ES-I3 (cell line): ENCODE data around the gene ADAMTS9.

Source experiments
- H3K36me3 ChIP-seq: 2 replicates; pipeline ENCODE4 v1.6.1; 2013; ENCODE audit warnings: mild to moderate bottlenecking, low read length, control low read depth, moderate library complexity; ENCODE audit not compliant: insufficient read depth
- H3K4me1 ChIP-seq: 2 replicates; pipeline ENCODE4 v1.6.1; 2013; ENCODE audit warnings: mild to moderate bottlenecking, control low read depth, low read length; ENCODE audit not compliant: insufficient read depth
- H3K9ac ChIP-seq: 2 replicates; pipeline ENCODE4 v1.6.1; 2013; ENCODE audit warnings: low read depth, mild to moderate bottlenecking, low read length, moderate library complexity
- H3K9me3 ChIP-seq: 2 replicates; pipeline ENCODE4 v1.6.1; 2013; ENCODE audit warnings: mild to moderate bottlenecking, low read length, moderate library complexity; ENCODE audit not compliant: control insufficient read depth, insufficient read depth

Gene ADAMTS9

DNA sequence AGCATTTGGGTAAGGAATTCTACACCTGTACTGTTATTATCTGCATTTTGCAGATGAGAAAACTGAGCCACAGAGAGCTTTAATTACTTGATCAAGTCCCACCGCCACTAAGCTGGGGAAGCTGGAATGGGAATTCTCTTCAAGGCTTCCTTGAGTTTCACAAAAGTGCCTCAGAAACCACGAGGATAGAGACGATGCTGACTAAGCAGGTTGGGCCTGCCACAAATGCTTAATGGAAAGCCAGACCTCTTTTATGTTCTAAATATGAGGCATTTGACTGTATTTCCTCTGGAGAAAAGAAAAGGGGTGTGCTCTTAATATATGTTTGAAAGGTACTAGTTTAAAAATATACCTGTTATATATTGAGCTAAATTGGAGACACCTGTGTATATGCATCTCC, 34.7 kb downstream of the ADAMTS9 start:
- Histone ChIP-seq H3K4me1 (peaks cover 15% of the 10 kb centered on the region; the same call in 1 of the 2 replicates), H3K9me3 (no peaks in the 10 kb centered on the region), H3K9ac (no peak overlapping the region), H3K36me3 (no peaks in the 10 kb centered on the region)

DNA sequence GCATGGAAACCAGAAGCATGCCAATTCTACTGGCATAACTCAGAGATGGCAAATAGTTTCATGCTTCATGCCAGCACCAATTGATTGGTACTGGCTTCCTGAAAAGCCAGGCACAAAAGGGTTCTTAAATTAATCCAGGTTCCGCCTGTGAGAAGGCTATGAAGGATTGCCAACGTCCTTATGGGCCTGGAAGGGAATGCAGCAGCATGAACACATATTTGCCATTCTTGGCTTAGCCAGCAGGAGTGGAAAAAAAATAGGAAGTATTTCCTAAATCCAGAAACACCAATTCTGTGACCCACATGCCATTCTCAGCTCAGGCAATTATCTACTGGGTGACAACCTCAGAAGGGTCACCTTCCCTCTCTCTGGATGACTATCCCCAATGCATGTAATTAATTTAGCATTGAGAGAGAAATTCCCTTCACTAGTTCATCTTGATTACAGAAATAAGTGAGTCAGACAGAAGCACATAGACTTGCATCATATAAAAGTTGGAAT, 36.0 kb downstream of the ADAMTS9 start:
- Histone ChIP-seq H3K36me3 (no peaks in the 10 kb centered on the region), H3K9me3 (no peaks in the 10 kb centered on the region), H3K4me1 (peaks cover 15% of the 10 kb centered on the region; the same call in 1 of the 2 replicates), H3K9ac (no peak overlapping the region)

DNA sequence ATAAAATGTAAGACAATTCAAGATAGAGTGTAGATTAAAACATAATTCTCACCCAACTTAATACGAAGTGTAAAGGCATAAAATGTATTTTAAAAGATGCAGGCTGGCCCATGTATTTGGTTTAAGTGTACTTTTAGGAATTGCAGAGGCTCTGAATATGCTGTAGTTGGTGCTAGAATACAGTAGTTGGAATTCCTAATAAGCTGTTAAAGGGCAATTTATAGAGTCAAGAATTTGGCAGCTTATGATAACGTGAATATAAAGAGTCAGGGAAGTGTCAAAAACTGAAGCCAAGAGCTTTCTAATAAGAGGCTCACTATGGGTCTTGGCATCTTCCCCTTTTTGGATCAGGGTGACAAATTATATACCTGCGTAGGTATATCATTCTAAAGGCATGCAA, 36.5 kb downstream of the ADAMTS9 start:
- H3K9ac ChIP-seq = no peak overlapping the region
- peaks cover 15% of the 10 kb centered on the region; the same call in 1 of the 2 replicates for H3K4me1 ChIP-seq
- H3K36me3 ChIP-seq = no peaks in the 10 kb centered on the region
- no peaks in the 10 kb centered on the region for H3K9me3 ChIP-seq

DNA sequence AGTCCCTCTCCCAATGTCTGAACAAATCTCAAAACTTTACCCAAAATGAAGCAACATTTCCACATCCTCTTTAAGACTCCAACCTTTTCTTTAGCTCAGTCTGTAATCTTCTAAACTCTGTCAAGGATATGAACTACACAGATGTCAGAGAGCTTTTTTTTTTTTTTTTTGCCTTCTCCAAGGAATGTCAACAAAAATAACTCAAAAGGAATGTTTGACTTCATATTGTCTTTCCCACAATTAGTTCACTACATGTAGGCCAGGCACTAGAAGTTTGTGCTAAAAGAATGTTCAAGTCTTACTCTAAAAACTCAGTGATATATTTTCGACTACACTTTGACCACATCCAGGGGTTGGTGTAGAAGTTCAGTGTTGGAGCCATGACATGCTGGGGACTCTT, 37.1 kb downstream of the ADAMTS9 start:
- Histone ChIP-seq H3K9ac (no peak overlapping the region), H3K9me3 (no peaks in the 10 kb centered on the region), H3K4me1 (peaks cover 16% of the 10 kb centered on the region; the same call in 1 of the 2 replicates), H3K36me3 (no peaks in the 10 kb centered on the region)

DNA sequence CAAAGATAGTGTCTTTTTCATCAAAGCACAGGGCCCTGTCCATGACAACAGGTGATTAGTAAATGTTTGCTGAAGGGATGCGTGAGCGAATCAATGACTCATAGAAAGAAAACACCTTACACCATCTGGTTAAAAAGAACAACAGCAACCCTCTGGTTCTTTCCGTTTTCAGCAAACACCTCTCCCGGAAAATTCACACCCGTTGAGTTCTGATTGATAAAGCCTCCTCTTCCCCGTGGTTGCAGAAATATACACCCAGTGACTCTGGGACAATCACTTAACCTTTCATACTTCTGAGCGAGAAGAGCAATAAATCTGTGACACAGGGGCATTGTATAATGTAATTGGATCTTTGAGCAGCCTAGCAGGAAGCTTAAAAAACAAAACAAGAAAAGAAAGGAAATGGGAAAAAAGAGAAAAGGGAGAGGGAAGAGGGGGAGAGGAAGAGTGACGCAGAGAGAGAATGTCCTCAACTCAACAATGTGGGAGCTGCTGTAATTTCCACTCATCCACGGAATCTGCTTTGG, 37.6 kb downstream of the ADAMTS9 start:
- peaks cover 21% of the 10 kb centered on the region; the same call in 1 of the 2 replicates for H3K4me1 ChIP-seq
- H3K36me3 ChIP-seq = no peaks in the 10 kb centered on the region
- no peak overlapping the region for H3K9ac ChIP-seq
- H3K9me3 ChIP-seq = no peaks in the 10 kb centered on the region

DNA sequence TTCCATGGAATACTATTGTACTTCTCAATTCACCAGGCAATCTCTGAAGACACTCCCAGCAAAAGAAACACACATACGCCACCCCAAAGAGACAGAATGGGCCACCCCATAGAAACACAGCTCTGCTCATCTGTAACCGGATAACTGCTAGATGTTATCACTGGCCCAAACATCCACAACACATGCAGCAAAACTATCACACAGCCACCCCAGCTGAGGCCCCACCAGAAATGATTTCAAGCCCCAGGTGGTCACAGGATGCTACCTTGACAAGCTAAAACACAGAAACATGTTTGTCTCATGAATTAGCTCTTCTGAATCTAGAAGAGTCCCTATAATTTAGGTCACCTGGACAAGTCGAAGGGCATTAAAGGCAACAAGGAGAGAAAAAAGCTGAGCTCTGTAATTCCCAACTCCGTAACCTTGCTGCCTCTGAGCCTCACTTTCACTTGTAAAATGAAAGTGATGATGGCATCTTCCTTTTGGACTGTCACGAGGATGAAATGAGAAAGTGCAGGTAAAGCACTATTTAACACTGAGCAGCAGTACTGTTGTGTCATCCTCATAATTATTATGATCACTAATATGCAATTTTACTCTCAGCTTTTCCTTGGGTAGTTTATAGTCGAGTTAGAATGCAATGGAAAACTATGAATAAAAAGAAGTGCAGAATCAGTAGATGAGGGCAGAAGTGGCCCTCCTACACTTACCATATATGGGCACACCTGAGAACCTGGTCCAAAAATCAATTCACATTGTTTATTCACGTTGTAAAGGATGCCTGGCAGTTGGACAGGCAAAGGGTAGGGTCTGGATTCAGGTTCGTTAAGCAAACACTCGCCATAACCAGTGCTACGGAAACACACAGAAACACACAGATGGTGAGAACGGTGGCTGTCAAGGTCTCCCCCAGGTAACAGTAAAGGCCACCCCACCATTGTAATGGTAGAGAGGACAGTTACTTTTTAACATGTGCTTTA, 38.6 kb downstream of the ADAMTS9 start:
- H3K9ac ChIP-seq = no peak overlapping the region
- H3K36me3 ChIP-seq = no peaks in the 10 kb centered on the region
- no peaks in the 10 kb centered on the region for H3K9me3 ChIP-seq
- H3K4me1 ChIP-seq = peaks cover 21% of the 10 kb centered on the region; the same call in 1 of the 2 replicates

DNA sequence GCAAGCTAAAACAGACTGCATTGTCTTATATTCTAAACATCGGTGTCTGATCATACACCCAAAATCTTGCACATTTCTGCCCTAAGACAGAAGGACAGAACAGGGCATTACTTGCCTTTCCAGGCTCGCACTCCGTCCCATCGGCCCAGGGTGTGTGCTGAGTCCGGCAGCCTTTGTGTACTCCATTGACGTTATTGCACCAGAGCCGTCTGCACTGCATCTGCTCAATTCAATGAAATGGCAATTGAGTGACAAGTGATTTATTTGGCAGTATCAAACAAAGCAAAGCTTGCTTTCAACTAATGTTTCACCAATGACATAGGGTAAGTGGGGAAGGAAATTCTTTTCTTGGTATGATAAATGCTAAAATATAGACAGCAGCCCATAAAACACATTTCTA, 40.0 kb downstream of the ADAMTS9 start:
- no peak overlapping the region for H3K9ac ChIP-seq
- H3K4me1 ChIP-seq = peaks cover 21% of the 10 kb centered on the region
- H3K9me3 ChIP-seq = no peaks in the 10 kb centered on the region
- no peaks in the 10 kb centered on the region for H3K36me3 ChIP-seq

DNA sequence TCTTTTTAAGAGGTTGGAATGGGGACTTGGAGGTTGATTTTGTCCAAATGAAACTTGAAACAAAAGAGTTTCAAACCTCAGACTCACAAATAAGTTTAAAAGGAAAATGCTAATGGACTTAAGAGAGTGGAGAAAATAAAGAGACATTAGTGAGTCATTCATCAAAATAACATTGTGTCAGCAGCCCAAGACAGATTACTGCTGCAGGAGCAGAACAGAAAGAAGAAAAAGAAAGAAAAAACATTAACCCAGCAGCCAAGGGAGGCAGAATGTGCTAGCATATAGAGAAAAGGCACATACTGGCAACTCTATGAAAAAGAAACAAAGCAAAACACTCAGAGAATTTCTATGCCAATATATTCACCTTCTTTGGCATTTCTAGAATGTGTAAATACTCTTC, 42.6 kb downstream of the ADAMTS9 start:
- H3K9ac ChIP-seq = no peak overlapping the region
- H3K4me1 ChIP-seq = peaks cover 8% of the 10 kb centered on the region
- H3K9me3 ChIP-seq = no peaks in the 10 kb centered on the region
- H3K36me3 ChIP-seq = no peaks in the 10 kb centered on the region

DNA sequence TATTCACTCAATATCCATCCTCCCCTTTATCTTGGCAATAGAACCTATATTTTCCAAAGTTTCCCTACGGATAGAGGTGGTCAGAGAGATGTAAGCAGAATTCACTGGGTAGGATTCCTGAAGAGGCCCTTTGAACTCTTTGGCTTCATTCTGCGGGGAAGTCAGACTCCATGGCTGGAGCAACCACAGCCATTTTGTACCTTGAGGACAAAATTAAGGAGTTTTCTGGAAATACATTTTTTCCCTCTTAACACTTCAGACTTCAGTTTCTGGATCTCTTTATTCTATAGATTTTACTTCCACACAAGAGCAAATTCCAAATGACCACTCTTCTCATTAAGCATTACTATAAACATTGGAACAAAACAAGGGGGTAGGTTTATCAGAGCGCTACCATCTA, 43.3 kb downstream of the ADAMTS9 start:
- Histone ChIP-seq H3K9me3 (no peaks in the 10 kb centered on the region), H3K9ac (no peak overlapping the region), H3K4me1 (peaks cover 6% of the 10 kb centered on the region), H3K36me3 (no peaks in the 10 kb centered on the region)

DNA sequence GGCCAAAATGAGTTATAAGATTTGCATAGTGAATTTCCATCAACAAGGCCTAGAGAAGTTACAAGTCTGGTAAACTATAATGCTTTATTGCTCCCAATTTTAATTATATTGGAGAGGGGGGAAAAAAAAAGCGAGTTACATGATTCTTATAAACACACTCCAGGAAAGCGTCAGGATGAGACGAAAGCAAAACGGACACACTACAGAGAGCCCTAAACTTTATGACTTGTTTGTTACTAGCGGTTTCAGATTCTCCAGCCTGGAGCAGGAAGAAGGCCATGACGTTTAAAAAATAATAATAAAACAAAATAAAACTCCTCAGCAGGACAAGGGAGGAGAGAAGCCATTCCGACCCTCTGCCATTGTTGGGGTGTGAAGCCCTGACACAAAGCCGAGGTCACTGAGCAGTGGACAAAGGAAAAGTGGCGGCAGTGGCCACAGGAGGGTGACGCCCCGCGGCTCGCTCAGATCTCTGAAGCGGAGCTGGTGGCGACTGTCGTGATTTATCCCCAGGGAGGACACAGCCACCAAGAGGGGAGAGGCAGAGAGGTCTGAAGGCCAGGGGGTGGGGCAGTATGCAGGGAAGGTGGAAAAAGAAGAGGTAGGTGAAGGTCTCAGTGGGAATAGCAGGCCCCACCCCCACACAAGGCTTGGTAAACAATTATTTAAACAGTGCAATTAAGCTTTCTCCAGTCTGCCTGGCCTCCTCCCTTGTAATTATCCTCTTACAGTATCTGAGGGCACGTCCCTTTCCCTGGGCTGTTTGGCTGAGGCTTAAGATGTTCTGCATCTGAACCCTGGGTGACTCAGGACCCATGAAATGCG, 45.3 kb downstream of the ADAMTS9 start:
- H3K36me3 ChIP-seq = no peaks in the 10 kb centered on the region
- H3K9me3 ChIP-seq = no peaks in the 10 kb centered on the region
- H3K4me1 ChIP-seq = peaks cover 6% of the 10 kb centered on the region
- H3K9ac ChIP-seq = no peak overlapping the region

DNA sequence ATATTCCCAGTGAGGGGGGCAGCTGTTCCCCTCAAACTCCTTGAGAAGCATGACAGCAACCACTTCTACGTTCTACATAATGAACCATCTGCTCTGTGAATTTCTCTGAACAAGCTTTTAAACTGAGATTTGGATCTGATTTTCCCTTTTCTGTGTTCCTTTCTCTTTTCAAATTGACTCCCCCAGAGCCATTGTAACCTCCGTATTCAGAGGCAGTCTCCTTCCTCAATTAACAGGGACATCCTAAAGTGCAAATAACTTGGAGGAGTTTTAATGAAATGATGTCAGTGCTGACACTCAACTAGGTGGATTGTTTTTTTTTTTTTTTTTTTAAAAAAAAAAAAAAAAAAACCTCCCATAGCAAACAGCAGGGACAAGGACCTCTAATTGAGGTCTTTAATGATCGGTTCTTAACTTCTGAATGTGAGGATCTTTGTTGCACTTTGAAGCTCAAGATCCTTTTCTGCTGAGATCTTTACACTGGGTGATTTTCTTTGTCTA, 48.8 kb downstream of the ADAMTS9 start:
- H3K4me1 ChIP-seq = no peaks in the 10 kb centered on the region; the same call in 1 of the 2 replicates
- no peaks in the 10 kb centered on the region for H3K9me3 ChIP-seq
- no peak overlapping the region for H3K9ac ChIP-seq
- H3K36me3 ChIP-seq = no peaks in the 10 kb centered on the region

DNA sequence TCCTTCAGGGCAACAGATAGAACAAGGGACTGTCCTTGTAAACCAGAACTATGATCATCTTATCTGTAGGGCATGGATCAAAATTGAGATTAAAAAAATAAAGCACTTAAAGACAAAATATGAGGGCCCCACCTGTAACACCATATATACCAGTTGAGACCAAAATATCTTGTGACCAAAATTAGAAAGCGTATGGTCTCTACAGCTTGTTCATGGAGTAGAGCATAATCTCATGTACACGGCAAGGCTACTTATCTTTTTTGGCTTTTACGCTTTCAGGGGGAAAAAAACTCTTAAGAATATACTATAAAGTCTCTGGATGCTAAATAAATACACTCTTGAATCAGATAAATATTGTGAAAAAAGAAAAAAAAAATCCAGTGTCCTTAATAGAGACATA, 49.3 kb downstream of the ADAMTS9 start:
- H3K36me3 ChIP-seq = no peaks in the 10 kb centered on the region

DNA sequence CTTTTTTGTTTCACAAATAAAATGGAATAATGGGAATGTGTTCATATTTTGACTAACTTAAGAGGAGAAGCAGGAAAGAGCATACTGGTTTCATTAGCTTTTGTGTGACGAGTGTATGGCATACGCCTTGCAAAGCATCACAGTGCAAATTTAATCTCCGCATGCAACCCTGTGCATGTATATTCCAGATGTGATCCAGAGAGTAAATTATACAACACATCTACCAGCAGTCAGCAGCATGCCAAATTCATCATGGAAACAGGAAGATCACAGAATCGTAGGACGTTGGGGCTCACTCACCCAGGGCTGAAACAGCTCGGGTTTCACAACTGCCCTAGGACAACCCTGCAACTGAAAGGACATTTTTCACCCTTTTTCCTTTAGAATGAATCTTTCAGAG, 53.4 kb downstream of the ADAMTS9 start:
- H3K36me3 ChIP-seq = no peaks in the 10 kb centered on the region
- H3K9ac ChIP-seq = no peak overlapping the region
- no peaks in the 10 kb centered on the region for H3K9me3 ChIP-seq
- H3K4me1 ChIP-seq = no peaks in the 10 kb centered on the region

More for the DNA sequence above, 49.3 kb downstream of the ADAMTS9 start:
- Histone ChIP-seq H3K9ac (no peak overlapping the region), H3K4me1 (no peaks in the 10 kb centered on the region; the same call in 1 of the 2 replicates), H3K9me3 (no peaks in the 10 kb centered on the region)

DNA sequence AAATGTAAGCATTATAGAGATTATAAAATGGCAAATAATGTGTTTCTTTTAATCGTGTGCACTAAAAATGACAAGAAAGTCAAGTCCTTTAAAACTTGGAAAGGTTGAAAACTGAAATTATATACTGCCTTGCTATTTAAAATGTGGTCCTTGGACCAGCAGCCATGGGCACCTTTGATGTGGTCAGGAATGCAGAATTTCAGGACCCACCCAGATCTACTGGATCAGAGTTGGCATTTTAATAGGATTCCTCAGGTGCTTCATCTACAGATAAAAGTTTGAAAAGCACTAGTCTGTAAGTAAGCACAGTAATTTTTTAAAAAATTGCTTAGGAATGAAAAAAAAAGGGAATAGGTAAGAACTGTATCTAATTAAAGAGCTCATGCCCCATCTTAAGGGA, 55.8 kb downstream of the ADAMTS9 start:
- Histone ChIP-seq H3K9ac (no peak overlapping the region), H3K9me3 (no peaks in the 10 kb centered on the region), H3K4me1 (no peaks in the 10 kb centered on the region), H3K36me3 (no peaks in the 10 kb centered on the region)
